ENCODE data around the gene MAGI2.
"Not testable (repeated sequence)": the region's sequence is repeated elsewhere in the genome, so short reads cannot be mapped to it uniquely, and the experiment has no call there.

Gene MAGI2

GRCh38 chr7:78521961-78522360 lies 931.5 kb downstream of the MAGI2 start:
- no peak for DNase-seq

- DNase-seq: no peak
These were observed 937.0 kb downstream of the MAGI2 start for GRCh38 chr7:78516450-78516849.

- DNase-seq: no peak
These were observed 938.8 kb downstream of the MAGI2 start for GRCh38 chr7:78514634-78515033.

- DNase-seq: peak; percentile 66
These were observed 942.8 kb downstream of the MAGI2 start for GRCh38 chr7:78510580-78511188.

GRCh38 chr7:78503301-78503700 lies 950.2 kb downstream of the MAGI2 start:
- not testable (repeated sequence) for DNase-seq

- no peak for DNase-seq
These were observed 952.4 kb downstream of the MAGI2 start for GRCh38 chr7:78501064-78501463.

- no peak for DNase-seq
These were observed 953.5 kb downstream of the MAGI2 start for GRCh38 chr7:78499971-78500370.

- no peak for DNase-seq
These were observed 954.2 kb downstream of the MAGI2 start for GRCh38 chr7:78499283-78499682.

GRCh38 chr7:78497728-78498427 lies 955.6 kb downstream of the MAGI2 start:
- peak; percentile 71 for DNase-seq

GRCh38 chr7:78496096-78496630 lies 957.3 kb downstream of the MAGI2 start:
- peak; percentile 10 for DNase-seq

- DNase-seq: peak; percentile 79
These were observed 960.1 kb downstream of the MAGI2 start for GRCh38 chr7:78493401-78493800.

- no peak for DNase-seq
These were observed 961.3 kb downstream of the MAGI2 start for GRCh38 chr7:78492146-78492545.

- no peak for DNase-seq
These were observed 962.9 kb downstream of the MAGI2 start for GRCh38 chr7:78490524-78490923.

- peak; percentile 56 for DNase-seq
These were observed 963.8 kb downstream of the MAGI2 start for GRCh38 chr7:78489476-78490240.

- DNase-seq: peak; percentile 66
These were observed 966.0 kb downstream of the MAGI2 start for GRCh38 chr7:78487464-78487863.

- DNase-seq: no peak
These were observed 974.1 kb downstream of the MAGI2 start for GRCh38 chr7:78479348-78479747.

GRCh38 chr7:78476851-78477405 lies 976.5 kb downstream of the MAGI2 start:
- no peak for DNase-seq

GRCh38 chr7:78473571-78474301 lies 979.7 kb downstream of the MAGI2 start:
- DNase-seq: no peak

GRCh38 chr7:78473021-78473420 lies 980.4 kb downstream of the MAGI2 start:
- no peak for DNase-seq

GRCh38 chr7:78472519-78472918 lies 980.9 kb downstream of the MAGI2 start:
- DNase-seq: no peak

GRCh38 chr7:78465894-78466293 lies 987.6 kb downstream of the MAGI2 start:
- no peak for DNase-seq

GRCh38 chr7:78463039-78463438 lies 990.4 kb downstream of the MAGI2 start:
- DNase-seq: no peak

- DNase-seq: no peak
These were observed 1002.8 kb downstream of the MAGI2 start for GRCh38 chr7:78450706-78451105.

Measured in RPMI8226 (cell line).